ENCODE measurements around the gene MMAB.

MMAB gene

GRCh38 chr12:109557805-109558204, 15.5 kb downstream of the MMAB start:
- DNase-seq = no peak

GRCh38 chr12:109557200-109557599, 16.1 kb downstream of the MMAB start:
- DNase-seq = no peak

- DNase-seq = no peak
These were observed 17.6 kb downstream of the MMAB start for GRCh38 chr12:109555431-109556315.

GRCh38 chr12:109554761-109555160, 18.5 kb downstream of the MMAB start:
- no peak for DNase-seq

- no peak for DNase-seq
These were observed 19.3 kb downstream of the MMAB start for GRCh38 chr12:109553906-109554500.

- no peak for DNase-seq
These were observed 19.8 kb downstream of the MMAB start for GRCh38 chr12:109553483-109553882.

GRCh38 chr12:109552971-109553370, 20.3 kb downstream of the MMAB start:
- DNase-seq = no peak

GRCh38 chr12:109551108-109551507, 22.2 kb downstream of the MMAB start:
- DNase-seq = no peak

GRCh38 chr12:109550281-109550680, 23.0 kb downstream of the MMAB start:
- DNase-seq = no peak

- DNase-seq = no peak
These were observed 23.6 kb downstream of the MMAB start for GRCh38 chr12:109549613-109550270.

GRCh38 chr12:109548258-109548657, 25.0 kb downstream of the MMAB start:
- DNase-seq = no peak

- no peak for DNase-seq
These were observed 26.0 kb downstream of the MMAB start for GRCh38 chr12:109547286-109547685.

- DNase-seq = no peak
These were observed 27.5 kb downstream of the MMAB start for GRCh38 chr12:109545826-109546225.

- no peak for DNase-seq
These were observed 28.3 kb downstream of the MMAB start for GRCh38 chr12:109544955-109545531.

- DNase-seq = no peak
These were observed 30.4 kb downstream of the MMAB start for GRCh38 chr12:109542876-109543275.

GRCh38 chr12:109542014-109542413, 31.3 kb downstream of the MMAB start:
- DNase-seq = no peak

GRCh38 chr12:109541413-109541726, 31.9 kb downstream of the MMAB start:
- DNase-seq = no peak

- no peak for DNase-seq
These were observed 32.5 kb downstream of the MMAB start for GRCh38 chr12:109540526-109541412.

GRCh38 chr12:109539508-109539907, 33.8 kb downstream of the MMAB start:
- no peak for DNase-seq

GRCh38 chr12:109538191-109538863, 35.0 kb downstream of the MMAB start:
- no peak for DNase-seq

GRCh38 chr12:109537136-109537535, 36.2 kb downstream of the MMAB start:
- no peak for DNase-seq

- DNase-seq = no peak
These were observed 37.4 kb downstream of the MMAB start for GRCh38 chr12:109535863-109536250.

All from DMS79 (cell line).